ENCODE data around the gene DCDC2.

DNA sequence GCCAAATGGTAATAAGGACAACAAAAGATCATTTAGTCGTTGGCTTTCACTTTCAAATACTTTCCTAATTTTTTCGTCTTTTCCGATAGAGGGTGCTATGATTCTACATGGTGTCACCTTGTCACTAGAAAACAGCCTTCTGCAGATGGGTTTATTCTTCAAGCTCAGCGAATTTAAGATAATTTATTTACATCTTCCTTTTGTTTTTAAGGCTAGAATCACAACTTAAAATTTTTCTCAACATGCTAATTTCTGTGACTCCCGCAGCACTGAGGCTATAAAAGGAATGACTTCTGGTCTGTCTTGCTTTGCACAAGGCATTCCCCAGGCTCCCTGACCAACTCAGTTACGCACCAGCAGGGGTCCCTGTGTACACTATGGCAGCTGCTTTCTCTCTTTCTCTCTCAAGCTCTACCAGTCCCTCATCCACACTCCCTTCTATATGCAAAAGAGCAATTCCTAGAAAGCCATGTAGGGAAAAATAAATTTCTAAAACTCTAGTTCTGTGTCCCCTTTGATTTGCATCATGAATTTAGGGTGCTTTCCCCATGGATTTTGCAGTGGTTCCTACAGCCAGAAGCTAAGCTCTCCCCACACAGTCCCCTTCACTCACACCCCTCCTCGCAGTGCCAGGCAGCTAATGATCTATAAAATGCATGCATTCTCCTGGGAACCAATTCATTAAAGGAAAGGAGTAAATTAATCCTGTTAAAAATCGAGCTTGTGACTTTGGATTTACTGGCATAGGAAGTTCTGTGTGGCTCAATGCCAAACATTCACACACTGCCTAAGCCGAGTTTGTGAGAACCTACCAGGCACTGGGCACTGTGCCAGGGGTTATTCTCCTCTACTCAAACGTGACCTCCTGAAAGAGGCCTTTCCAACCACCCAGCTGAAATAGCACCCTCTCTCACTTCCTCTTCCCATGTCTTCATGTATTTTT, 74.5 kb downstream of the DCDC2 start:
- TF ChIP-seq, protein P1, sequence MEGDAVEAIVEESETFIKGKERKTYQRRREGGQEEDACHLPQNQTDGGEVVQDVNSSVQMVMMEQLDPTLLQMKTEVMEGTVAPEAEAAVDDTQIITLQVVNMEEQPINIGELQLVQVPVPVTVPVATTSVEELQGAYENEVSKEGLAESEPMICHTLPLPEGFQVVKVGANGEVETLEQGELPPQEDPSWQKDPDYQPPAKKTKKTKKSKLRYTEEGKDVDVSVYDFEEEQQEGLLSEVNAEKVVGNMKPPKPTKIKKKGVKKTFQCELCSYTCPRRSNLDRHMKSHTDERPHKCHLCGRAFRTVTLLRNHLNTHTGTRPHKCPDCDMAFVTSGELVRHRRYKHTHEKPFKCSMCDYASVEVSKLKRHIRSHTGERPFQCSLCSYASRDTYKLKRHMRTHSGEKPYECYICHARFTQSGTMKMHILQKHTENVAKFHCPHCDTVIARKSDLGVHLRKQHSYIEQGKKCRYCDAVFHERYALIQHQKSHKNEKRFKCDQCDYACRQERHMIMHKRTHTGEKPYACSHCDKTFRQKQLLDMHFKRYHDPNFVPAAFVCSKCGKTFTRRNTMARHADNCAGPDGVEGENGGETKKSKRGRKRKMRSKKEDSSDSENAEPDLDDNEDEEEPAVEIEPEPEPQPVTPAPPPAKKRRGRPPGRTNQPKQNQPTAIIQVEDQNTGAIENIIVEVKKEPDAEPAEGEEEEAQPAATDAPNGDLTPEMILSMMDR (IDR thresholded peaks at IDR 0.05) = peak; percentile 26 to 71 (median 68)
- no peak for TF ChIP-seq POLR2A (IDR thresholded peaks at IDR 0.05)

Measured in breast epithelium (tissue), 3 donors.